GM19467 (cell line): ENCODE data around the gene DICER1.
"Not testable (repeated sequence)": the region's sequence is repeated elsewhere in the genome, so short reads cannot be mapped to it uniquely, and the experiment has no call there.

ENCODE experiments used
- ATAC-seq: cut with Tn5 transposase; IDR thresholded peaks from one replicate; pipeline ENCODE4 v1.9.1; 2021; ENCODE audit warnings: mild to moderate bottlenecking, moderate library complexity; ENCODE audit not compliant: unreplicated experiment

DICER1 gene

GRCh38 chr14:95185033-95185766 is 27.9 kb upstream of the DICER1 start:
- ATAC-seq, result no peak

DNA sequence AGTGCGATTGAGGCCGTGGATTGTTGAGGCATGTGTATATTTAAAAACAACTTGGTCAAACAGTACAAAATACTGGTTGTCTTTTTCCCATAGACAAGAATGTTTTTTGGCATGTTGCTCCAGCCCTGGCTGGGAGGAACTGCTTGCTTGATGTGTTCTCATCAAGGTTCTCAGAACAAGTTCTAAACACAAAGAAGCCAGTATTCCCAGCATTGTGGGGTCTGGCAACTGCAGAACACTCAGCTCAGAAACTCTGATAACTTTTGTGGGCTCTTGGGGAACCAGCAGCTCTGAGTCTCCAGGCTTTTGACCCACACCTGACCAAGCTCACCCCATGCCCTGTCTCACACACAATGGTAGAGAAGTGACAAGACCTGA is 27.1 kb upstream of the DICER1 start:
- ATAC-seq, result no peak

DNA sequence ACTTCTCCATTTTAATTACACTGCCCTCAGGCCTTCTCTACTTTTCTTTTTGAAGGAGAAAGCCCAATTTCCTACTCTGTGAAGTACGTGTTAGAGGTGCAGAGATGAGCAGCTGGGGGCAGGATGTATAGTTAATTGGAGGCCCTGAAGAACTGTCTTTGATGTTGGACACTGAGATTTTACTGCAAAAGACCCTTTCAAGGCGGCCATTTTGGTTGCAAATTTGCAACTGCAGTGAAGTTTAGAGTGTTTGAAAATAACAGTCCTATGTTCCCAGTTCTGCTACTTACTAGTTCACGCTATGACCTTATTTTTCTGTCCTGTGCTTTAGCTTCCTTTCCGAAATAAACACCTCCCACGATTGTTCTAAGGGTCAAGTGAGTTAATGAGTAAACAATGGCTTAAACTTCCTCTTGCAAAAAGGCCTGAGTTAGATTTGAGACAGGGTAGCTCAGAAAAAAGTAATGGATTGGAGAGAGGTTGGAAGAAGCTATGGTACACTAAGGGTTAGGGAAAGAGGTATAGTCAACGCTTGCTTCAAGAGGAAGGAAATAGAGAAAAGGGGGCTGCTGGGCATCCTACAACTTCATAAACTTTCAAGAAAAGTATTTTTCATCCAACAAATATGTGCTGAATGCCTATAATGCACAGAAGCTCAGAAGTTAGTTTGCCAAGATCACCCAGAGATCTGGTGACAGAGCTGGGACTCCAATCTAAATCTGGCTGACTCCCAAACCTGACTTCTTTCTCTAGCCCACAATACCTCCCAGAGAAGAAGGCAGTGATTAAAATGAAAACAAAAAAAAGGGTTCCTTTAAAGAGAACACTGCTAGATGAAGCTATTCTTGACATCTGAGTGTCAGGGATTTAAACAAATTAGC is 26.4 kb upstream of the DICER1 start:
- no peak for ATAC-seq

- ATAC-seq, result no peak
Measured at GRCh38 chr14:95183082-95183481, 25.8 kb upstream of the DICER1 start.

GRCh38 chr14:95182379-95182778 is 25.1 kb upstream of the DICER1 start:
- no peak for ATAC-seq

- no peak for ATAC-seq
Measured at GRCh38 chr14:95180966-95181741, 23.8 kb upstream of the DICER1 start.

DNA sequence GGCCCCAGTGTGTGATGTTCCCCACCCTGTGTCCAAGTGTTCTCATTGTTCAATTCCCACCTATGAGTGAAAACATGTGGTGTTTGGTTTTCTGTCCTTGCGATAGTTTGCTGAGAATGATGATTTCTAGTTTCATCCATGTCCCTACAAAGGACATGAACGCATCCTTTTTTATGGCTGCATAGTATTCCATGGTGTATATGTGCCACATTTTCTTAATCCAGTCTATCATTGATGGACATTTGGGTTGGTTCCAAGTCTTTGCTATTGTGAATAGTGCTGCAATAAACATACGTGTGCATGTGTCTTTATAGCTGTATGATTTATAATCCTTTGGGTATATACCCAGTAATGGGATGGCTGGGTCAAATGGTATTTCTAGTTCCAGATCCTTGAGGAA is 18.3 kb upstream of the DICER1 start:
- ATAC-seq, result not testable (repeated sequence)

- ATAC-seq, result no peak
Measured at GRCh38 chr14:95174184-95174792, 17.0 kb upstream of the DICER1 start.

DNA sequence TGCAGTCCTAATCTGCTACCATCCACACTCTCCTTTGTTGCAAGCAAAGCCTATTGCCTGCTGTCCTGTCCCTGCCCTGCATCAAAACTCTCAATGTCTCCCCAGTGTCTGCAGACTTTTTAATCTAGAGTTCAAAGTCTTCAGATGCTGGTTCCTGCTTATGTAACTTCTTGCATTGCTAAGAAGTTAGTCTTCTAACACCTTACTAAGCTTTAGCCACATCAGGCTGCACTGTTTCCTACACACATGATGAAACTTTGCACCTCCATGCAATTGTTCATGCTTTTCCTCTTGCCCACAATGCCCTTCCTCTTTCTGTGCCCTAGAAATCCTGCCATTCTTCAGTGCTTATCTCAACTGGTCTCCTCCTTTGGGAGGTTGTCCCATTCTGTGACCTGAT is 16.2 kb upstream of the DICER1 start:
- ATAC-seq, result no peak

- no peak for ATAC-seq
Measured at GRCh38 chr14:95167177-95167576, 9.8 kb upstream of the DICER1 start.

GRCh38 chr14:95165517-95165916 is 8.2 kb upstream of the DICER1 start:
- ATAC-seq, result no peak

- ATAC-seq, result no peak
Measured at GRCh38 chr14:95164506-95164905, 7.2 kb upstream of the DICER1 start.

- ATAC-seq, result no peak
Measured at GRCh38 chr14:95163666-95164065, 6.3 kb upstream of the DICER1 start.

GRCh38 chr14:95163132-95163531 is 5.8 kb upstream of the DICER1 start:
- no peak for ATAC-seq

DNA sequence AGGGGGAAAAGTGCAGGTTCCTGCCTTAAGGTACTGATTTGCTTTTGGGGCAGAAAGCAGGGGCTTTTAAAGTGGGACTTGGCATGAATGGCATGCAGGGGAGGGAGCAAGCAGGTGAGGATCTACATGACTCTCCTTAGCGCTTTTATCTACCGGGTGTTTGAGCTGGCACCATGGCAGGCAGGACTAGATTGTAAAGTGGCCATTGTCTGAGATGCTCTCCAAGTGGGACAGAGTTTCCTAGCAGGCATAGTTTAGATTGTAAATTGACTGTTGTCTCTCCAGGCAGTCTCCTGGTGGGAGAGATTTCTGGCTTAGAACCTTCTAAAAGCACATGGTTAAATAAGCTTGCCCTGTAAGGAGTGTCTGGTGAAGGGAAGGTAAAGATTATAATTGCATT is 5.3 kb upstream of the DICER1 start:
- ATAC-seq, result no peak

DNA sequence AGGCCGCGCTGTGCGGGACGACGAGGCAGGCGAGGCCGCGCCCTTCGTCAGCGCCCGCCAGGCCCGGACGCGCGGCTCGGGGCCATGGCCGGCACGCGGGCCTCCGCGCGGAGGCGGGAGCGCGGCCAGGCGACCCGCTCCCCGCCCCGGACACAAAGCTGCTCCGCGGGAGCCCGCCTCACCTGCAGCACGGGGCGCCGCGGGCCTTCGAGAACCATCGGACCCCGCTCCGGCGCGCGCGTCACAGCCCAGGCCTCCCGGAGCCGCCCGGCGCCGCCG is 342 bp downstream of the DICER1 start:
- peak; percentile 28 for ATAC-seq

DNA sequence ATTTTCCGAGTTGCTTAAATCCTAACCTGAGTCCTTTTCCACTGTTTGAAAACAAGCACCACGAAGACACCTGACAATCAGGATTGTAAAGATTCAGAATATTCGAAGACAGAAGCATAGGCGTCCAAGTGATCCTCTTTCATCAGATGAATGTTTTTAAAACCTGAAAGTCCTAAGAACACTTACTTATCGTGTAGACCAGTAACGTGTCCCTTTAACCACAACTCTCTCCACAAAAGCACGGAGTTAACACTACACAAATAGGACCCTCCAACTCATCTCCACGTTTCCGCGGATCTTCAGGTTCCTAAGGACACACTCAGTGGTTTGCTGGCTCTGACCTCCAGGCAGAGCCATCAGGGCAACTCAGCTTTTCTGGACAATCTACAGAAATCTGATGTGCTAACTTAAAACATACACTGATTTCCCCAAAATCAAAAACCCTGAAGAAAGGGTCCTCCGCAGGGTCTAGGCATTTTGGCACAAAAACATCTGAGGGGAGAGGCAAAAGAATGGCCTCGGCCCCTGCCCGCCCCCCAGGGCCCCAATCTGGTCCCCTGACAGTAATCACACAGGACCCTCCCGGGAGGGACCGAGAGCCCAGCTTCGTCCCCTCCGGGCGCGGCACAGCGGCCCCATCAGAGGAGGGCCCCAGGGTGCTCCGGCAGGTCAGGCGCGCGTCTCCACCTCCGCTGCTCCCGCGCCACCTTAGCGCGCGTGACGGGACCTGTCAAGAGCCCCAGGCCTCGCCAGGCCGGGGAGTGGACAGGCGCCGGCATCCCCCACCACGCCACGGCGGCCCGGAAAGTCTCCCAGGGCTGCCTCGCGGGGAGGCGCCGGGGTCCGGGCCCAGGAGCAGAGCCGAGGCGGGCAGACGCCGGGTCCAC is 925 bp downstream of the DICER1 start:
- ATAC-seq, result peak; percentile 34

DNA sequence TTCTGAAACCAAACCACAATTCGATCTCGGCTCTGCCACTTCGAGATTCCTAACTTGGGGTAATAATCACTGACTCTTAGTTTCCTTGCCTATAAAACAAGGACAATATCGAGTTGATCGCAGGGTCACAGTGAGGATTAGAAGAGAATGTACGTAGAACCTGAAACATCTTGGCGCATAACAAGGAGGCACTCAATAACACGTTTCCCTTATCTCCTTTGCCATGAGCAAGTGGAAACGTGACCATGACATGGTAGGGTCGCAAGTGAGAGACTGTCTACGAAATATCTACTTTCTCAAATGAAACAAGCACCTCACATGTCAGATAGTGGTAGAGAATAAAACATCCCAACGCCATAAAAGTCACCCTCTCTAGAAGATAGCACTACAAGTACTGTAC is 2.3 kb downstream of the DICER1 start:
- no peak for ATAC-seq

DNA sequence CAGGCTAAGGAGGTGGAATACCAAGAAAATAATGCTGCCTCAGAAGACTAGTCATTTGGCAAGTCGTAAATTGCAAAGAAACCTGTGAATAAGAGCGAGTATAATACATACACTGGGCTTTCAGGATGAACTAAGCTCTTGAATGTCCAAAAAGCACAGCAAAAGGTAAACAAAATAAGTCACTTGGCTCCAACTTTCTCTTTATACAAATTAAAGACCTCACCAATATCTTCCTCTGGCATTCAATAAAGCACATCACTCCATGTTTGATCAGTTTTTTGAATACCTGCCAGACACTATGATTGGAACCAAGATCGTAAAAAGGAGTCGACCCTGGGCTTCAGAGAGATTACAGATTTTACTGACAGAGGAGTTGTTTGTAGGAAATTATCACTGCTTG is 3.5 kb downstream of the DICER1 start:
- ATAC-seq, result no peak

DNA sequence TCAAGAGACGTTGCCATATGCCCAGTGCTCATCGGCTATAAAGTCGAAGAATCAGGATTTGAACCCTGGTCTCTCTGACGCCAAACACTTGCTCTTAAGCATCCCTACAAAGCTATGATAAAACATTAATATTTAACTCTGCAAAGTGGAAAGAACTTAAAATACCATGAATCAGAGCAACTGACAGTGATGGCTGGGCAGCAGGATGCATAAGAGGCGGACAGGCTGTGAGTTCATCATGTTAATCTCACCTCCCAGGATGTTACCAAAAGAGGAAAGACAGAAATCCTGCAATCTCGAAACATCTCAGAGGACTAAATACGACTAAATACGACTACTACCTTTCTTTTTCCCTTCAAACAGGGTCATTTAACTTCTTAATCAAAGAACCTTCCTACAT is 5.8 kb downstream of the DICER1 start:
- ATAC-seq, result no peak
